ENCODE data around the gene DLG4.
"Not testable (repeated sequence)": the region's sequence is repeated elsewhere in the genome, so short reads cannot be mapped to it uniquely, and the experiment has no call there.

The DLG4 gene

DNA sequence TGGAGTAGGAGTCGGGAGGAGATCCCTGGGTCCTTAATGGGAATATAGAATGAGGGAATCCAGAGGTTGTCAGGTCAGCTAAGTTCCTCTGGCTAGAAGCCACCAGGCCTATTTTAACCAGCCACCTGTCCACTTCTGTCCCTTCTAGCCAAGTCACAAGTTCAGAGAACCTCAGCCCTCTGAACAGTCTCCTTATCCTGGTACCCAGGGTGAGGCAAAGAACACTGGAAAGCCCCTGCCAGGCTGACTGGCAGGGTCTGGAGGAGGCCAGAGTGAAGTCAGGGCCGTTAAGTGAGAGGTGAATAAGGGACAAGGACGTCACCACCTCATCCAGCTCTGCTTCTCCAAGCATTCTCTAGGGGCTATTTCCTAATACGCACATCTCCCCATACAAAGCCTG, 29.2 kb upstream of the DLG4 start:
- no peak overlapping the region for H3K4me3 ChIP-seq (ENCODE audit: low read depth, low read length)
- TF ChIP-seq, protein P1, sequence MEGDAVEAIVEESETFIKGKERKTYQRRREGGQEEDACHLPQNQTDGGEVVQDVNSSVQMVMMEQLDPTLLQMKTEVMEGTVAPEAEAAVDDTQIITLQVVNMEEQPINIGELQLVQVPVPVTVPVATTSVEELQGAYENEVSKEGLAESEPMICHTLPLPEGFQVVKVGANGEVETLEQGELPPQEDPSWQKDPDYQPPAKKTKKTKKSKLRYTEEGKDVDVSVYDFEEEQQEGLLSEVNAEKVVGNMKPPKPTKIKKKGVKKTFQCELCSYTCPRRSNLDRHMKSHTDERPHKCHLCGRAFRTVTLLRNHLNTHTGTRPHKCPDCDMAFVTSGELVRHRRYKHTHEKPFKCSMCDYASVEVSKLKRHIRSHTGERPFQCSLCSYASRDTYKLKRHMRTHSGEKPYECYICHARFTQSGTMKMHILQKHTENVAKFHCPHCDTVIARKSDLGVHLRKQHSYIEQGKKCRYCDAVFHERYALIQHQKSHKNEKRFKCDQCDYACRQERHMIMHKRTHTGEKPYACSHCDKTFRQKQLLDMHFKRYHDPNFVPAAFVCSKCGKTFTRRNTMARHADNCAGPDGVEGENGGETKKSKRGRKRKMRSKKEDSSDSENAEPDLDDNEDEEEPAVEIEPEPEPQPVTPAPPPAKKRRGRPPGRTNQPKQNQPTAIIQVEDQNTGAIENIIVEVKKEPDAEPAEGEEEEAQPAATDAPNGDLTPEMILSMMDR (IDR thresholded peaks at IDR 0.05; ENCODE audit: borderline replicate concordance, insufficient read depth, low read depth, low read length) = no peak

DNA sequence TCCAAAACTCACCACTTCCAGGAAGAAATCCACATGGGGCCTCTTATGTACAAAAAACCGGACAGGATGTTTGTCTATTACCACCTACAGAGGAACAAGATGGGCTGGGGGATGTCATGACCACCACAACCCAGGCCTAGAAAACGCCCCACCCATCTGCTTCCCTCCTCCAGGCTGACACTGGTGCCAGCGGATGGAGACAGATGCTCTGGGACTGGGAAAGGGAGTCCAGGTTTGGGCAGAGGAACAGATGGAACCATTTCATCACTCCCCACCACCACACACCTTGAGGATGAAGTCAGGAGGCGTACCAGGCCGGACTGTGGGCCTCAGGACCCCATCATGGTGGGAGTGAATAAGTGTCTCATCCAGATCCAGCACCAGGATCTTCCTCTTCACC, 27.1 kb upstream of the DLG4 start:
- TF ChIP-seq, protein P1 (IDR thresholded peaks at IDR 0.05; ENCODE audit: borderline replicate concordance, insufficient read depth, low read depth, low read length) = no peak
- H3K4me3 ChIP-seq (ENCODE audit: low read depth, low read length) = no peak overlapping the region

DNA sequence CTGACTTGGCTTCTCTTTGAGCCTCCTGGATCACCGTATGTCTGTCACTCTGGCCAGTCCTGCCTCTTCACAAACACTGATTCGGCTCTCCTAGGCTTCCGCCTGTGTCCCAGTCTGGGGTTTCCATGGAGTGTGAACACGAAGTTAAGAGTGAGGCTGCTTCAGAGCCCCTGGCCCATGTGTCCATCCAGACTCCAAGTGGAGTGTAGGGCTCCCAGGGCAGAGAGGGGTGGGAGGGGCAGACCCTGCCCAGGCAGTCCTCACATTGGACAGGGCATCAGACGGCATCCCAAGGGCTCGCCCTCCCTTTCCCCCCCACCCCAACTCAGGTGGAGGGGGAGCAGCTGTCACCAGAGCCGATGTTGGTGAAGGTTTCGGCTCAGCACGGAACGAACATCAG, 24.2 kb upstream of the DLG4 start:
- not testable (repeated sequence) for H3K4me3 ChIP-seq (ENCODE audit: low read depth, low read length)

DNA sequence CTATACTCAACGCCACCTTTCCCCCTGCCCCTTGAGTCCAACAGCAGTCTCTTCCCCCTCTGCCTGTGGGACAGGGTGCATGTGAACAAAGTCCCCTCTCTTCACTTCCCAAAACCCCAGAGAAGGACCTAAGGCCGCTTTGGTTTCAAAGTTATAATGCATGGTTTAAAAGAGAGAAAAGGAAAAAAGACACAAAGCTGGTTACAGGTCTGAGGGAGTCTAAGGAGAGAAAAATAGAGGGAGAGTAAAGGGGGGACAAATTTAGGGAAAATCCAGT, 23.8 kb upstream of the DLG4 start:
- H3K4me3 ChIP-seq (ENCODE audit: low read depth, low read length) = peak overlapping the region; percentile 73
- TF ChIP-seq, protein P1 (IDR thresholded peaks at IDR 0.05; ENCODE audit: borderline replicate concordance, insufficient read depth, low read depth, low read length) = no peak

DNA sequence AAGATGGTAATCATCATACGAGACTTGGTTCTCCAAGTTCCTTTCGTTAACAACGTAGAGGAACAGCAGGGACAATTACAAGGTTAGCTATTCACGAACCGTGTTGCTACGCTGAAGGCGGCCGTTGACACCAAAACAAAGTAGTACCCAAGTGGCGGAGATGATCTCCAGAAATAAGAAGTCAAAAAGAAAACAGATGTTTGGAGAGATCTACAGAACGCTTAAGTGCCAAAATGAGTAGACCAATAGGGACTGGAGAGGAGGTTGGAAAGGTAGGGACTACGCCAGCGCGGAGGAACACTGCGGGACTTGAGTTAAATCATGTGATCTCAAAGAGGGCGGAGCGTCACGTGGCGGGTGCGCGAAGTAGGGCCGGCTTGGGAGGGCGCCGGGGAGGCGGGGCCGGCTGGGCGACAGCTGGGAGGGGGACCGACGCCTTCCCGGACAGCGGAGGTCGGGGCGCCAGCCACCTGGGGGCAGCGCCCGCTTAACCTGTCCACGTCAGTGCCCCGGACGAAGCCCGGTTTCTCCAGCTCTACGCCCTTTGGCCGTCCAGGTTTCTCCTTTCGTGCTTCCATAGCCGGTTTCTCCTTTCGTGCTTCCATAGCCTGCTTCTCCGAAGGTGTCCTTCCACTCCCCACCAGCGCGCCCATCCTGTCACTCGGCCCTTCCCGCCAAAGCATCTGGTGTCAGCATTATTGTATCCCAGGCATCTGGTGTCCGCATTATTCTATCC, 23.2 kb upstream of the DLG4 start:
- TF ChIP-seq, protein P1 (IDR thresholded peaks at IDR 0.05; ENCODE audit: borderline replicate concordance, insufficient read depth, low read depth, low read length) = 0 out of 2 replicates have a peak, but pooled peaks have one; percentile 4
- peak overlapping the region; percentile 73 for H3K4me3 ChIP-seq (ENCODE audit: low read depth, low read length)

DNA sequence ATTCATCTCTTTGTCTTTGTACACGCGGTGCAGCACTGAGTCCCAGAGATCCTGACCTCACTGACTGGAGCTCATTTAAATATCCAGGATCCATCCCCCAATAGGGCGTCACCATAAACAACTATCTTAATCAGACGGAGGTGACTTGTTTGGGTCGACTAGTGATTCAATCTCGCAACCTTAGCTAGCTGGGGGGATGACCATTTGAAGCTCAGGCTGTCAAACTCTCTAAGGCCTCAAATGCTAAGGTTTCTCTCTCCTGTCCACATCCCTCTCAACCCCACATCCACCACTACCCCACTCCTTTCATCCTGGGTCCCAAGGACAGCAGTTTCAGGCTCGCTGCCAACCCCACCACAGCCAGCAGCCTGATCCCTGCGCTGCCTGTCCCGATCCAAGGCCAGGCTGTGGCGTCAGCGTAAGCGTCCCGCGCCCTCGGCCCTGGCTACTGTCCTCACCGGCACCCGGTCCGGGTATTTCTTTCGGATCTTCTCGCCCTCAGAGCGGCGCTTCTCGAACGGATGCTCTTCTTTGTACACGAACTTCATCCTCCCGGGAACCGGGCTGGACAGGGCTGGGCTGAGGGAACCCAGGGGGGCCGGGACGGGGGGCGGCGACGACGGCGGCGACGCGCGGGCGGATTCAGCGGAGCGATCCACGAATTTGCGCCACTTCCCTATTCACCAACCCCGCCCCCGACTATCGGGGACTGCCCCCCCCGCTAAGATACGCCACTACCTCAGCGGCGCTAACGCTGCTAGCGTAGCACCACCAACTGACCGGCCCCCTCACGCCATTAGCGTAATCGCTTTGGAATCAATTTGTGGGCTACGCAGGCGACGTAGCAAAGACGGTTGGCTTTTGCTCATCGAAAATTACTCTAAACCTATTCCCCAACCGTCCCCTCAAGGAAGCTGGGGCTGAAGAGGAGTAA, 22.4 kb upstream of the DLG4 start, which contains the start of gene GABARAP:
TSS of gene GABARAP (minus strand) at position 667 of the 934 bp plus-strand sequence. CDS start at position 548, 119 bp downstream.
- H3K4me3 ChIP-seq (ENCODE audit: low read depth, low read length) = peak within 1 kb of the TSS; percentile 73
- TF ChIP-seq, protein P1 (IDR thresholded peaks at IDR 0.05; ENCODE audit: borderline replicate concordance, insufficient read depth, low read depth, low read length) = no peak

DNA sequence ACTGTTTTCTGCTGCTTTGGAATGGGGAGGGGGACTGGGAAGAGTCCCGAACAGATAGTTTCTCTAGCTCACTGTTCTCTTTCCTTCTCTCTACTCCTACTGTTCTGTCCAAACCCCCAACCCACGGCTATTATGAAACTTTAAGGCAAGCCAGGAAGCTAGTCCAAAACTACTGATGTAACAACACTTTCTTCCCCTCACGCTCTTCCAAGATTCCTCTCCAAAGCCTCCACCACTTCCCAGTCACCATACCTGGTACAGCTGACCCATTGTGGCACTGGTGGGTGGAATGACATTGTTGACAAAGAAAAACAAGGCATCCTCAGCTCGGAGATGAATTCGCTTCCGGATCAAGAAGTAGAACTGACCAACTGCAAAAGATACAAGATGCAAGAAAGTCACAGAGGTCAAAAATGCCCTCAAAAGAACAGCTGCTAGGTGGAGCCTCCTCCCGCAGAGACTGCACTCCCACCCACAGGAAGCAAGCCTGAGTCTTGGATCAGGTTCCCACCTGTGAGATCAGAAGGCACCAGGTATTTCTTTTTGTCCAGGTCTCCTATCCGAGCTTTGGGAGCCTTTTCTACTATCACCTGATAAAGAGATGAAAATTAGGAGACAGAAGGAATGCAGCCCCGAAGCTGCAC, 21.6 kb upstream of the DLG4 start:
- TF ChIP-seq, protein P1 (IDR thresholded peaks at IDR 0.05; ENCODE audit: borderline replicate concordance, insufficient read depth, low read depth, low read length) = no peak
- H3K4me3 ChIP-seq (ENCODE audit: low read depth, low read length) = peak overlapping the region; percentile 73

Measured in GM12875 (cell line).